H1 (cell line): Measurements from ENCODE around the gene ELMOD1. TPM values are rescaled to one million over a fixed set of nuclear protein-coding genes. Genes with fewer than 3 reads are reported as not detected.

Source experiments
- CTBP2 ChIP-seq: IDR thresholded peaks from 2 replicates; pipeline ENCODE4 v1.7.0; 2011; ENCODE audit warnings: borderline replicate concordance, mild to moderate bottlenecking, moderate library complexity, mixed read lengths, low read length; ENCODE audit not compliant: insufficient read depth, insufficient read length
- HDAC6 ChIP-seq: IDR thresholded peaks from one replicate; pipeline ENCODE4 v1.7.1; 2012; ENCODE audit warnings: low read depth, mild to moderate bottlenecking, inconsistent platforms, low read length, moderate library complexity
- KDM5A ChIP-seq: fragments of 200-600 bp; IDR thresholded peaks from 2 replicates; pipeline ENCODE4 v1.7.1; 2012; ENCODE audit warnings: mild to moderate bottlenecking, low read length, inconsistent platforms, mixed read lengths
- NANOG ChIP-seq: IDR thresholded peaks from 2 replicates; pipeline ENCODE4 v1.6.1; 2011; ENCODE audit warnings: low read length, low read depth, mild to moderate bottlenecking, inconsistent platforms; ENCODE audit not compliant: insufficient read depth, poor library complexity, severe bottlenecking
- POLR2A ChIP-seq, 2 experiments: IDR thresholded peaks; 1 replicate in 1 of 2; 2 replicates in 1 of 2; pipeline ENCODE4 v1.6.1; 2011; ENCODE audit warnings: low read depth in 2 of 2, low read length in 2 of 2, mild to moderate bottlenecking in 2 of 2; ENCODE audit errors: control extremely low read depth in 1 of 2
- RBBP5 ChIP-seq: IDR thresholded peaks from 2 replicates; pipeline ENCODE4 v1.7.1; 2012; ENCODE audit warnings: low read depth, mild to moderate bottlenecking, inconsistent platforms, low read length, moderate library complexity, borderline replicate concordance
- SIN3A ChIP-seq, 2 experiments: IDR thresholded peaks in 1 of 2; conservative IDR thresholded peaks in 1 of 2; 2 replicates each; pipeline ENCODE4 v1.6.1; 2011 to 2012; ENCODE audit warnings: low read length in 2 of 2, improper control_type of control experiment in 1 of 2, low read depth in 1 of 2, mild to moderate bottlenecking in 1 of 2
- TEAD4 ChIP-seq: IDR thresholded peaks from 2 replicates; pipeline ENCODE4 v1.6.1; 2012; ENCODE audit warnings: low read depth, low read length, inconsistent platforms, mixed read lengths
- USF2 ChIP-seq: IDR thresholded peaks from 2 replicates; pipeline ENCODE4 v1.6.1; 2011; ENCODE audit warnings: low read length, improper control_type of control experiment
- polyA plus RNA-seq, 7 experiments: library from polyadenylated mRNA; depleted of rRNA in 3 of 7; stranded (reverse) in 5 of 7; unstranded in 2 of 7; fragments of >200 nt in 5 of 7; fragments of 200-250 nt in 2 of 7; gene quantifications; 1 replicate in 5 of 7; 2 replicates in 1 of 7; 4 replicates in 1 of 7; pipeline versions ENCODE4 v1.2.1 to v1.2.3, GENCODE V29; 2011 to 2013; ENCODE audit warnings: missing spikeins in 2 of 7, mixed read lengths in 2 of 7
- total RNA-seq: library from RNA; stranded (reverse); fragmentation: NEBNext Ultra II Directional; extraction: Animal tissue kit (Norgen Biotek cat#: 25700); gene quantifications from 2 replicates; pipeline ENCODE4 v1.2.1, GENCODE V29; 2021

Gene ELMOD1
- total and polyA plus RNA-seq, 2 of the 8 experiments (the other 6 are each of a cell fraction or from before 2014, with no cell fraction given) = 0.47 to 1.6 TPM

- TF ChIP-seq SIN3A (conservative IDR thresholded peaks at IDR 0.05 in 1 of 2, IDR thresholded peaks at IDR 0.05 in 1 of 2; ENCODE audit: low read depth in 1 of 2, low read length in 2 of 2) (no peak), CTBP2 (no peak), KDM5A (no peak), POLR2A (IDR thresholded peaks at IDR 0.05; ENCODE audit: control extremely low read depth in 1 of 2, low read depth in 2 of 2, low read length in 2 of 2) (no peak), RBBP5 (no peak), HDAC6 (no peak), TEAD4 (no peak), USF2 (no peak), NANOG (no peak)
Observed at GRCh38 chr11:107682171-107682570, 91.2 kb downstream of the ELMOD1 start (continued).
